Vagina (tissue), 2 donors: Measurements from ENCODE around the gene GCNT3.

Experiments
- POLR2A ChIP-seq, 2 donors: fragments of 450-650 bp; IDR thresholded peaks; one replicate each; pipeline ENCODE4 v1.6.1; 2017; ENCODE audit warnings: antibody characterized with exemption in 2 of 2, mild to moderate bottlenecking in 2 of 2, moderate library complexity in 2 of 2
- POLR2AphosphoS5 ChIP-seq, 2 donors: sonication (generic); formaldehyde crosslinking; IDR thresholded peaks; one replicate each; pipeline ENCODE4 v1.9.0; 2017; ENCODE audit warnings: antibody characterized with exemption in 2 of 2, mild to moderate bottlenecking in 2 of 2, low read depth in 1 of 2; ENCODE audit not compliant: insufficient read depth in 1 of 2
- TF ChIP-seq, protein P1 (sequence below), 3 experiments: fragments of 450-650 bp in 2 of 3; fragments of 200-600 bp in 1 of 3; sonication (generic) in 1 of 3; IDR thresholded peaks; one replicate each; pipeline ENCODE4 v1.5.1; 2017 to 2019; ENCODE audit warnings: antibody characterized with exemption in 3 of 3, mild to moderate bottlenecking in 2 of 3, moderate library complexity in 2 of 3

DNA sequence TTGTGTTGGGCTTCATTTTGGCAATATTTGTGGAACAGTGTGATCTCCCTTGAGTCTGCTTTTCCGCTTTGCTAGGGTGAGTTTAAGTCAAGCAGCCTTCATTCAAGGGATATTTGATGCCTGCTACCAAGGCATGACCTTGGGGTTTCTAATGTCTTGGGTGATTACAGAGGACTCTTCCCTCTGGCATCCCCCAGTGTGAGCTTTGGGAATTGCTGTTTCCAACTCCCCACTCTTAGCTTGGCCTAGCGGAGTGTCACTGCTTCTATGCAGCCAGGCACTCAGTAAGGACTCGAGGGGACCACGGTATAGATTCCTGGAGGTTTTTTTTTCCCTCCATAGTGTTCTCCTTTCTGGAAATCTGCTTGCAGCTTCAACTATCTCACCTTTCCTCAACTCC lies 21.1 kb downstream of the GCNT3 start:
- TF ChIP-seq, protein P1, sequence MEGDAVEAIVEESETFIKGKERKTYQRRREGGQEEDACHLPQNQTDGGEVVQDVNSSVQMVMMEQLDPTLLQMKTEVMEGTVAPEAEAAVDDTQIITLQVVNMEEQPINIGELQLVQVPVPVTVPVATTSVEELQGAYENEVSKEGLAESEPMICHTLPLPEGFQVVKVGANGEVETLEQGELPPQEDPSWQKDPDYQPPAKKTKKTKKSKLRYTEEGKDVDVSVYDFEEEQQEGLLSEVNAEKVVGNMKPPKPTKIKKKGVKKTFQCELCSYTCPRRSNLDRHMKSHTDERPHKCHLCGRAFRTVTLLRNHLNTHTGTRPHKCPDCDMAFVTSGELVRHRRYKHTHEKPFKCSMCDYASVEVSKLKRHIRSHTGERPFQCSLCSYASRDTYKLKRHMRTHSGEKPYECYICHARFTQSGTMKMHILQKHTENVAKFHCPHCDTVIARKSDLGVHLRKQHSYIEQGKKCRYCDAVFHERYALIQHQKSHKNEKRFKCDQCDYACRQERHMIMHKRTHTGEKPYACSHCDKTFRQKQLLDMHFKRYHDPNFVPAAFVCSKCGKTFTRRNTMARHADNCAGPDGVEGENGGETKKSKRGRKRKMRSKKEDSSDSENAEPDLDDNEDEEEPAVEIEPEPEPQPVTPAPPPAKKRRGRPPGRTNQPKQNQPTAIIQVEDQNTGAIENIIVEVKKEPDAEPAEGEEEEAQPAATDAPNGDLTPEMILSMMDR (IDR thresholded peaks at IDR 0.05): no peak
- TF ChIP-seq POLR2A (IDR thresholded peaks at IDR 0.05): no peak
- no peak for TF ChIP-seq POLR2AphosphoS5 (IDR thresholded peaks at IDR 0.05; ENCODE audit: insufficient read depth in 1 of 2, low read depth in 1 of 2)
